Activated naive CD4-positive, alpha-beta T cell treated with anti-CD3 and anti-CD28 coated beads, Interleukin-2, amount 50 U/mL, for 24 hours (primary cell): Measurements from ENCODE around the gene EVX2.

Source experiments
- H3K27ac Mint-ChIP-seq: one replicate; pipeline ENCODE4 v1.8.0; 2021; ENCODE audit warnings: mild to moderate bottlenecking, mixed read lengths
- H3K27me3 Mint-ChIP-seq: one replicate; pipeline ENCODE4 v1.8.0; 2021; ENCODE audit warnings: mixed read lengths
- H3K36me3 Mint-ChIP-seq: one replicate; pipeline ENCODE4 v1.8.0; 2021; ENCODE audit warnings: mixed read lengths
- H3K4me1 Mint-ChIP-seq: one replicate; pipeline ENCODE4 v1.8.0; 2021; ENCODE audit warnings: mixed read lengths
- H3K4me3 Mint-ChIP-seq: one replicate; pipeline ENCODE4 v1.8.0; 2021; ENCODE audit warnings: mild to moderate bottlenecking, mixed read lengths
- H3K9me3 Mint-ChIP-seq: one replicate; pipeline ENCODE4 v1.8.0; 2021; ENCODE audit warnings: mixed read lengths

The EVX2 gene

GRCh38 chr2:176072951-176073904 is 10.5 kb downstream of the EVX2 start:
- no peaks in the 10 kb centered on the region for H3K4me1 Mint-ChIP-seq
- peaks cover 2% of the 10 kb centered on the region for H3K36me3 Mint-ChIP-seq
- peaks cover 14% of the 10 kb centered on the region for H3K9me3 Mint-ChIP-seq
- no peak overlapping the region for H3K27ac Mint-ChIP-seq
- H3K27me3 Mint-ChIP-seq: peaks cover 67% of the 10 kb centered on the region
- no peak overlapping the region for H3K4me3 Mint-ChIP-seq

GRCh38 chr2:176072292-176072669 is 11.5 kb downstream of the EVX2 start:
- Mint-ChIP-seq H3K4me3 (no peak overlapping the region), H3K36me3 (peaks cover 1% of the 10 kb centered on the region), H3K27ac (no peak overlapping the region), H3K4me1 (no peaks in the 10 kb centered on the region), H3K9me3 (peaks cover 13% of the 10 kb centered on the region), H3K27me3 (peaks cover 67% of the 10 kb centered on the region)

- Mint-ChIP-seq H3K36me3 (peaks cover 1% of the 10 kb centered on the region), H3K9me3 (peaks cover 11% of the 10 kb centered on the region), H3K4me1 (no peaks in the 10 kb centered on the region), H3K27me3 (peaks cover 63% of the 10 kb centered on the region), H3K27ac (no peak overlapping the region), H3K4me3 (no peak overlapping the region)
These were observed 12.2 kb downstream of the EVX2 start for GRCh38 chr2:176071330-176072291.

GRCh38 chr2:176068419-176068832 is 15.3 kb downstream of the EVX2 start:
- Mint-ChIP-seq H3K27ac (no peak overlapping the region), H3K4me3 (no peak overlapping the region), H3K36me3 (no peaks in the 10 kb centered on the region), H3K9me3 (no peaks in the 10 kb centered on the region), H3K27me3 (peaks cover 62% of the 10 kb centered on the region), H3K4me1 (no peaks in the 10 kb centered on the region)

- H3K27ac Mint-ChIP-seq: no peak overlapping the region
- H3K4me1 Mint-ChIP-seq: no peaks in the 10 kb centered on the region
- no peak overlapping the region for H3K4me3 Mint-ChIP-seq
- H3K9me3 Mint-ChIP-seq: no peaks in the 10 kb centered on the region
- H3K27me3 Mint-ChIP-seq: peaks cover 58% of the 10 kb centered on the region
- H3K36me3 Mint-ChIP-seq: no peaks in the 10 kb centered on the region
These were observed 16.0 kb downstream of the EVX2 start for GRCh38 chr2:176067589-176068418.

GRCh38 chr2:176066645-176067588 is 16.8 kb downstream of the EVX2 start:
- no peaks in the 10 kb centered on the region for H3K9me3 Mint-ChIP-seq
- no peak overlapping the region for H3K27ac Mint-ChIP-seq
- H3K4me1 Mint-ChIP-seq: no peaks in the 10 kb centered on the region
- H3K27me3 Mint-ChIP-seq: peaks cover 59% of the 10 kb centered on the region
- H3K4me3 Mint-ChIP-seq: no peak overlapping the region
- H3K36me3 Mint-ChIP-seq: no peaks in the 10 kb centered on the region

GRCh38 chr2:176063958-176064357 is 19.8 kb downstream of the EVX2 start:
- Mint-ChIP-seq H3K4me3 (no peak overlapping the region), H3K4me1 (no peaks in the 10 kb centered on the region), H3K9me3 (no peaks in the 10 kb centered on the region), H3K36me3 (no peaks in the 10 kb centered on the region), H3K27me3 (peaks cover 48% of the 10 kb centered on the region), H3K27ac (no peak overlapping the region)

- H3K9me3 Mint-ChIP-seq: no peaks in the 10 kb centered on the region
- no peaks in the 10 kb centered on the region for H3K4me1 Mint-ChIP-seq
- peaks cover 33% of the 10 kb centered on the region for H3K27me3 Mint-ChIP-seq
- H3K27ac Mint-ChIP-seq: no peak overlapping the region
- H3K36me3 Mint-ChIP-seq: no peaks in the 10 kb centered on the region
- no peak overlapping the region for H3K4me3 Mint-ChIP-seq
These were observed 27.4 kb downstream of the EVX2 start for GRCh38 chr2:176056406-176056805.

- Mint-ChIP-seq H3K27me3 (peaks cover 20% of the 10 kb centered on the region), H3K4me3 (no peak overlapping the region), H3K27ac (no peak overlapping the region), H3K9me3 (no peaks in the 10 kb centered on the region), H3K4me1 (no peaks in the 10 kb centered on the region), H3K36me3 (no peaks in the 10 kb centered on the region)
These were observed 44.4 kb downstream of the EVX2 start for GRCh38 chr2:176039375-176039774.

- Mint-ChIP-seq H3K36me3 (no peaks in the 10 kb centered on the region), H3K9me3 (no peaks in the 10 kb centered on the region), H3K4me1 (no peaks in the 10 kb centered on the region), H3K27me3 (peaks cover 20% of the 10 kb centered on the region), H3K27ac (no peak overlapping the region), H3K4me3 (no peak overlapping the region)
These were observed 45.1 kb downstream of the EVX2 start for GRCh38 chr2:176038694-176039093.

- Mint-ChIP-seq H3K27me3 (peaks cover 19% of the 10 kb centered on the region), H3K27ac (no peak overlapping the region), H3K4me3 (no peak overlapping the region), H3K4me1 (no peaks in the 10 kb centered on the region), H3K36me3 (no peaks in the 10 kb centered on the region), H3K9me3 (no peaks in the 10 kb centered on the region)
These were observed 48.6 kb downstream of the EVX2 start for GRCh38 chr2:176035013-176035691.

GRCh38 chr2:176027806-176028205 is 56.0 kb downstream of the EVX2 start:
- H3K9me3 Mint-ChIP-seq: no peaks in the 10 kb centered on the region
- H3K4me3 Mint-ChIP-seq: no peak overlapping the region
- no peaks in the 10 kb centered on the region for H3K4me1 Mint-ChIP-seq
- H3K36me3 Mint-ChIP-seq: no peaks in the 10 kb centered on the region
- peaks cover 17% of the 10 kb centered on the region for H3K27me3 Mint-ChIP-seq
- H3K27ac Mint-ChIP-seq: no peak overlapping the region
